GM19372 (cell line): ENCODE data around the gene C12orf75.
"Not testable (repeated sequence)": the region's sequence is repeated elsewhere in the genome, so short reads cannot be mapped to it uniquely, and the experiment has no call there.

Experiments used
- ATAC-seq: cut with Tn5 transposase; IDR thresholded peaks from one replicate; pipeline ENCODE4 v1.9.1; 2021; ENCODE audit warnings: mild to moderate bottlenecking, low read depth, moderate library complexity; ENCODE audit not compliant: unreplicated experiment

Gene C12orf75

GRCh38 chr12:105309384-105309783 is 21.1 kb upstream of the C12orf75 start:
- ATAC-seq = not testable (repeated sequence)

GRCh38 chr12:105310476-105311085 is 19.9 kb upstream of the C12orf75 start:
- ATAC-seq = not testable (repeated sequence)

GRCh38 chr12:105311936-105312335 is 18.6 kb upstream of the C12orf75 start:
- ATAC-seq = not testable (repeated sequence)

GRCh38 chr12:105313755-105314154 is 16.7 kb upstream of the C12orf75 start:
- not testable (repeated sequence) for ATAC-seq

- ATAC-seq = no peak
Observed at GRCh38 chr12:105315130-105315529, 15.4 kb upstream of the C12orf75 start.

GRCh38 chr12:105315726-105316125 is 14.8 kb upstream of the C12orf75 start:
- ATAC-seq = no peak

GRCh38 chr12:105316931-105317852 is 13.3 kb upstream of the C12orf75 start:
- no peak for ATAC-seq

- ATAC-seq = no peak
Observed at GRCh38 chr12:105317942-105318621, 12.4 kb upstream of the C12orf75 start.

- ATAC-seq = no peak
Observed at GRCh38 chr12:105318651-105319483, 11.6 kb upstream of the C12orf75 start.

GRCh38 chr12:105319691-105320209 is 10.7 kb upstream of the C12orf75 start:
- no peak for ATAC-seq

GRCh38 chr12:105321125-105321524 is 9.4 kb upstream of the C12orf75 start:
- ATAC-seq = no peak

- ATAC-seq = no peak
Observed at GRCh38 chr12:105322070-105322469, 8.4 kb upstream of the C12orf75 start.

DNA sequence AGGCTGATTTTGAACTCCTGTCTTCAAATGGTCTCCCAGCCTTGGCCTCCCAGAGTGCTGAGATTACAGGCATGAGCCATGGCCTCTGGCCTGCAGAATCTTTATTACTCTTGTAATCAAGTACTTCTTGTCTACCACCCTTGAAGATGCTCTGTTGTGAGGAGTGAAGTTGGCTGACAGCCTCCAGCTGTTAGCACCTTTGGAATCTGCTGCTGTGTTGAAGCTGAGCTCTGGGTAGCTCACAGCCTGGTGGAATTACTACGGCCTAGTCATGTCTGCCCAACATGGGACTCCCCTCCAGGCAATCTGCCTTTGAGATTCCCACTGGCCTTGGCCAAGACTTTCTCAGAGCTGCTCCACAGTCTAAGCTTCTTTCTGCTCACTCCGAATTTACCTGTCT is 5.8 kb upstream of the C12orf75 start:
- no peak for ATAC-seq

- no peak for ATAC-seq
Observed at GRCh38 chr12:105325117-105325516, 5.4 kb upstream of the C12orf75 start.

DNA sequence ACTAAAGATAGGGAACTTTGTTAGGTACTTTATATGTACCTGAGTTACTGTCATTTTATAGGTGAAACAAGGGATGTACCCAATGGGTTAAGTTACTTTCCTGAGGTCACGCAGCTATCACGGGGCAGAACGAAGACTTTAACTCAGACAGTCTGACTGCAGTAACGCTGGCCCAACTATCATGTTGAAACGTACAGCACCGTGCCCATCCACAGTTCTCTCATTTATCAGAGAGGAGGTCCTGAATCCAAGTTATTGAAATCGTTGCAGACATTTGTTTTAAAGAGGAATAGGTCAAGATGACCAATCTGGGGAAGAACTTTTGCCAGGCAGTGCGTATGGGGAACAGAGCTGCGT is 587 bp upstream of the C12orf75 start:
- no peak for ATAC-seq

DNA sequence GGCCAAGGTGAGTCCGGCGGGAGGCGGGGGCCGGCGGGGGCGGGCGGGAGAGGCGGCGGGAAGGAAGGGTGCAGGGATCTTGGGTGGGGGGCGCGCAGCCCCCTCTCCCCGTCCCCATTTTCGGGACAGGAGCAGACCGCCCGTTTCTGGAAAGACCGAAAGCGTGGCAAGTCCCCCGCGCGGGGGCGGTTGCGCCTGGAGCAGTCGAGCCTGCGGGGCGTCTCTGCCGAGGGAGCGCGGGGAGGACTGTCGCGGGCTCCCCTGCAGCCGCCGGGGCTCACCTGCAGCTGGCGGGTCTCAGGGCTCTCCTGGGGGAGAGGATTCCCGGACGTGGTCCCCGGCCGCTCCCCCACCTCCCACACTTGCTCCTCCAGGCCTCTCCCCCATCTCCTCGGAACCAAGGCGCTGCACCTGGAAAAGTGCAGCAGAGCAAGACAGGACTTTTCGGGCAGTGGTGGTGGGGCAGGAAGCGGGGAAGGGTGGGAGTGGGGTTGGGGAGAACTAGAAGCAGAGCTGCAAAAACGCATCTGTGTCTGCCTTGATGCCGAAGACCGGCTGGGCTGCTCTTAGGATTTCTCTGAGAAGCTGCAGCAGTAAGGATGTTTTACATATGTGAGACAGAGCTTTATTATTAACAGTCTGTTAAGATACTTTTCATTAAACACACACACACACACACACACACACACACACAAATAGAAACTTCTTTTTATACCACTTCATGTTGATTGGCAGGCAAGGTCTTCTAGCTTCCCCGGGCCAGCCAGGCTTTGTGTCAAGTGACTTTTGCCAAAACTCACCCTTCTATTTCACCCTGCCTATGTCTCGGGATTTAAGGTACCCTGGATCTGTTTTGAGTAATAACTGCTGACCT is 677 bp downstream of the C12orf75 start:
- ATAC-seq = no peak

GRCh38 chr12:105331805-105332251 is 1.3 kb downstream of the C12orf75 start:
- ATAC-seq = no peak

DNA sequence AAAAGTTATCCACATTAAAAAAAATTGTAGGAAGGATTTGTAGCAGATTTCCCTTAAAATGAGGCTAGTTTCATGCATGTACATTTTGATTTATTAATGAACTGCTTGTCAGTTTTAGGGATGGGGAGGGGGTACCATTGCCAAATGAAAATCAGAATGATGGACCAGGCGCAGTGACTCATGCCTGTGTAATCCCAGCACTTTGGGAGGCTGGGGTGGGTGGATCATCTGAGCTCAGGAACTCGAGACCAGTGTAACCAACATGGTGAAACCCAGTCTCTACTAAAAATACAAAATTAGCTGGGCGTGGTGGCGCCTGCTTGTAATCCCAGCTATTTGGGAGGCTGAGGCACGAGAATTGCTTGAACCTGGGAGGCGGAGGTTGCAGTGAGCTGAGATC is 1.8 kb downstream of the C12orf75 start:
- not testable (repeated sequence) for ATAC-seq

- ATAC-seq = no peak
Observed at GRCh38 chr12:105332925-105333324, 2.4 kb downstream of the C12orf75 start.
